K562 (cell line): ENCODE data around the gene ANKRD16. TPM values are rescaled to one million over a fixed set of nuclear protein-coding genes. Genes with fewer than 3 reads are reported as not detected.

ENCODE experiments used
- ARNT ChIP-seq, 2 experiments: fragments of 450-650 bp; IDR thresholded peaks; 2 replicates each; pipeline ENCODE4 v1.6.1; 2016; ENCODE audit warnings: mild to moderate bottlenecking in 1 of 2
- CXXC5 ChIP-seq: fragments of 250-450 bp; sonication (Bioruptor Pico); IDR thresholded peaks from 2 replicates; pipeline ENCODE4 v1.8.0; 2022; ENCODE audit warnings: inconsistent platforms, mild to moderate bottlenecking, moderate library complexity
- HMBOX1 ChIP-seq: sonication (generic); IDR thresholded peaks from 2 replicates; pipeline ENCODE4 v1.6.1; 2016
- LEF1 ChIP-seq: fragments of 450-650 bp; IDR thresholded peaks from 2 replicates; pipeline ENCODE4 v1.6.1; 2016; ENCODE audit warnings: mild to moderate bottlenecking
- NEUROD1 ChIP-seq: fragments of 150-350 bp; IDR thresholded peaks from 2 replicates; pipeline ENCODE4 v1.6.1; 2014; ENCODE audit warnings: borderline replicate concordance, low read length, low read depth; ENCODE audit not compliant: partially characterized antibody
- NRF1 ChIP-seq, 2 experiments: fragments of 450-650 bp; IDR thresholded peaks in 1 of 2; conservative IDR thresholded peaks in 1 of 2; 2 replicates each; pipeline ENCODE4 v1.6.1; 2014; ENCODE audit warnings: mild to moderate bottlenecking in 2 of 2
- NUFIP1 ChIP-seq: fragments of 450-650 bp; IDR thresholded peaks from 2 replicates; pipeline ENCODE4 v1.6.1; 2018; ENCODE audit not compliant: partially characterized antibody
- PPARD ChIP-seq: fragments of 250-450 bp; sonication (Bioruptor Pico); IDR thresholded peaks from 2 replicates; pipeline ENCODE4 v1.8.0; 2022; ENCODE audit warnings: inconsistent platforms, mild to moderate bottlenecking, moderate library complexity
- SMARCA4 ChIP-seq: fragments of 450-650 bp; IDR thresholded peaks from 2 replicates; pipeline ENCODE4 v1.6.1; 2016
- SMC3 ChIP-seq: conservative IDR thresholded peaks from 2 replicates; pipeline ENCODE4 v1.6.1; 2011; ENCODE audit warnings: low read depth, low read length, improper control_type of control experiment; ENCODE audit not compliant: insufficient read depth
- SOX6 ChIP-seq: fragments of 450-650 bp; IDR thresholded peaks from 2 replicates; pipeline ENCODE4 v1.6.1; 2014; ENCODE audit warnings: mild to moderate bottlenecking
- SP2 ChIP-seq: IDR thresholded peaks from 2 replicates; pipeline ENCODE4 v1.6.1; 2011; ENCODE audit warnings: mild to moderate bottlenecking, low read depth, low read length, moderate library complexity; ENCODE audit not compliant: poor library complexity, severe bottlenecking; ENCODE audit errors: extremely low read depth
- STAT5B ChIP-seq: fragments of 250-450 bp; sonication (Bioruptor Pico); IDR thresholded peaks from 2 replicates; pipeline ENCODE4 v1.8.0; 2021; ENCODE audit warnings: mild to moderate bottlenecking, inconsistent platforms
- TRIM24 ChIP-seq, 2 experiments: fragments of 450-650 bp; IDR thresholded peaks; 2 replicates each; pipeline ENCODE4 v1.6.1; 2016
- ZNF589 ChIP-seq: fragments of 200-800 bp; sonication (Bioruptor generic); IDR thresholded peaks from 2 replicates; pipeline ENCODE4 v1.6.1; 2016; ENCODE audit warnings: low read depth, missing genetic modification characterization, missing compliant biosample characterization
- ZNF644 ChIP-seq: fragments of 200-800 bp; sonication (Bioruptor generic); IDR thresholded peaks from 2 replicates; pipeline ENCODE4 v1.6.1; 2016; ENCODE audit warnings: low read depth, missing genetic modification characterization, missing compliant biosample characterization
- polyA plus RNA-seq, 8 experiments: library from polyadenylated mRNA; depleted of rRNA in 4 of 8; stranded (reverse) in 5 of 8; unstranded in 3 of 8; fragments of >200 nt; fragmentation: Nextera tagmentation in 2 of 8; fragmentation: Illumina TruSeq in 1 of 8; extraction: Ambion mirVana in 2 of 8; extraction: Trizol in 1 of 8; gene quantifications; 2 replicates each; pipeline versions ENCODE4 v1.2.1 to v1.2.3, GENCODE V29; 2011 to 2014; ENCODE audit warnings: inconsistent platforms in 1 of 8, missing spikeins in 1 of 8
- total RNA-seq, 7 experiments: library from RNA; depleted of rRNA in 6 of 7; stranded (reverse); fragments of >200 nt in 6 of 7; fragmentation: Illumina TruSeq in 2 of 7; extraction: Trizol in 2 of 7; gene quantifications; 2 replicates each; pipeline versions ENCODE4 v1.2.1 to v1.2.3, GENCODE V29; 2011 to 2021; ENCODE audit warnings: low replicate concordance in 1 of 7
- TF ChIP-seq, protein P1 (sequence below), 2 experiments: fragments of 200-800 bp in 1 of 2; sonication (Bioruptor generic) in 1 of 2; sonication (generic) in 1 of 2; formaldehyde crosslinking in 1 of 2; IDR thresholded peaks in 1 of 2; conservative IDR thresholded peaks in 1 of 2; 2 replicates each; pipeline versions ENCODE4 v1.5.0 to v1.6.1; 2016 to 2020; ENCODE audit warnings: missing compliant biosample characterization in 1 of 2, missing genetic modification characterization in 1 of 2, missing genetic modification reagents in 1 of 2
- TF ChIP-seq, protein P2 (sequence below): fragments of 450-650 bp; IDR thresholded peaks from 2 replicates; pipeline ENCODE4 v1.6.1; 2016
- TF ChIP-seq, protein P3 (sequence below): fragments of 250-450 bp; sonication (Bioruptor Pico); IDR thresholded peaks from 2 replicates; pipeline ENCODE4 v1.5.0; 2021

The ANKRD16 gene
- total and polyA plus RNA-seq, 9 of the 15 experiments (the other 6 are each of a cell fraction or from before 2014, with no cell fraction given), result 1.5 to 16.0 (median 9.5) TPM

DNA sequence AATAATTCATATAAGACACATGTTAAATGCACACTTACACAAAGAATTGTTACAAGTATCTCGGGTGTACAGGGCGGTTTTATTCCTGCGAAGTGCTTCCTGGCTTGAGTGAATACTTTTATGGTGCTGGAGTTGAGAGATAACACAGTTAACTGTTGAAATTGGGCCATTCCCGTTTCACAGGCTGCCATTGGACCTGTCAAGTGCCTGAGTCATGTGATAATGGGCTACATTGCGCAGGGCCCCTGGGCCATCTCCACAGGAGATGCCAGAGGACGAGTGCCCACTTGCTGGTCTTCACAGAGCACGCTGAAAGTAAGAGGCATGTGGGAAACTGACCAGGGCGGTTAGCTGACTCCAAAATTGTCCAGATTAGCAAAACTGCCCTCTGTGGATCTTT is 5.2 kb upstream of the ANKRD16 start (continued):
- TF ChIP-seq HMBOX1 (0 out of 2 replicates have a peak, but pooled peaks have one; percentile 16), SP2 (no peak), ZNF644 (tag) (peak; percentile 76; the same call in 1 of the 2 replicates), TRIM24 (IDR thresholded peaks at IDR 0.05) (peak in 1 of 2 experiments; percentile 47; a peak in 1 of 4 replicates), NRF1 (conservative IDR thresholded peaks at IDR 0.05 in 1 of 2, IDR thresholded peaks at IDR 0.05 in 1 of 2) (peak; percentile 85 to 87), ZNF589 (CRISPR knock-in tag) (peak; percentile 78; the same call in 1 of the 2 replicates), NEUROD1 (peak; percentile 26), SMC3 (no peak), CXXC5 (CRISPR knock-in tag) (peak; percentile 45; the same call in 1 of the 2 replicates), SMARCA4 (peak; percentile 83), NUFIP1 (no peak), ARNT (IDR thresholded peaks at IDR 0.05) (0 out of 4 replicates have a peak, but pooled peaks of 1 of the 2 experiments have one; percentile 28), SOX6 (peak; percentile 64), PPARD (CRISPR knock-in tag) (no peak), STAT5B (CRISPR knock-in tag) (no peak), LEF1 (peak; percentile 59; the same call in 1 of the 2 replicates)
- TF ChIP-seq, protein P1, sequence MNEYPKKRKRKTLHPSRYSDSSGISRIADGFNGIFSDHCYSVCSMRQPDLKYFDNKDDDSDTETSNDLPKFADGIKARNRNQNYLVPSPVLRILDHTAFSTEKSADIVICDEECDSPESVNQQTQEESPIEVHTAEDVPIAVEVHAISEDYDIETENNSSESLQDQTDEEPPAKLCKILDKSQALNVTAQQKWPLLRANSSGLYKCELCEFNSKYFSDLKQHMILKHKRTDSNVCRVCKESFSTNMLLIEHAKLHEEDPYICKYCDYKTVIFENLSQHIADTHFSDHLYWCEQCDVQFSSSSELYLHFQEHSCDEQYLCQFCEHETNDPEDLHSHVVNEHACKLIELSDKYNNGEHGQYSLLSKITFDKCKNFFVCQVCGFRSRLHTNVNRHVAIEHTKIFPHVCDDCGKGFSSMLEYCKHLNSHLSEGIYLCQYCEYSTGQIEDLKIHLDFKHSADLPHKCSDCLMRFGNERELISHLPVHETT (CRISPR knock-in tag; conservative IDR thresholded peaks at IDR 0.05 in 1 of 2, IDR thresholded peaks at IDR 0.05 in 1 of 2), result peak in 1 of 2 experiments; percentile 67; a peak in 1 of 4 replicates
- TF ChIP-seq, protein P2, sequence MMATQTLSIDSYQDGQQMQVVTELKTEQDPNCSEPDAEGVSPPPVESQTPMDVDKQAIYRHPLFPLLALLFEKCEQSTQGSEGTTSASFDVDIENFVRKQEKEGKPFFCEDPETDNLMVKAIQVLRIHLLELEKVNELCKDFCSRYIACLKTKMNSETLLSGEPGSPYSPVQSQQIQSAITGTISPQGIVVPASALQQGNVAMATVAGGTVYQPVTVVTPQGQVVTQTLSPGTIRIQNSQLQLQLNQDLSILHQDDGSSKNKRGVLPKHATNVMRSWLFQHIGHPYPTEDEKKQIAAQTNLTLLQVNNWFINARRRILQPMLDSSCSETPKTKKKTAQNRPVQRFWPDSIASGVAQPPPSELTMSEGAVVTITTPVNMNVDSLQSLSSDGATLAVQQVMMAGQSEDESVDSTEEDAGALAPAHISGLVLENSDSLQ, result peak; percentile 78
- TF ChIP-seq, protein P3, sequence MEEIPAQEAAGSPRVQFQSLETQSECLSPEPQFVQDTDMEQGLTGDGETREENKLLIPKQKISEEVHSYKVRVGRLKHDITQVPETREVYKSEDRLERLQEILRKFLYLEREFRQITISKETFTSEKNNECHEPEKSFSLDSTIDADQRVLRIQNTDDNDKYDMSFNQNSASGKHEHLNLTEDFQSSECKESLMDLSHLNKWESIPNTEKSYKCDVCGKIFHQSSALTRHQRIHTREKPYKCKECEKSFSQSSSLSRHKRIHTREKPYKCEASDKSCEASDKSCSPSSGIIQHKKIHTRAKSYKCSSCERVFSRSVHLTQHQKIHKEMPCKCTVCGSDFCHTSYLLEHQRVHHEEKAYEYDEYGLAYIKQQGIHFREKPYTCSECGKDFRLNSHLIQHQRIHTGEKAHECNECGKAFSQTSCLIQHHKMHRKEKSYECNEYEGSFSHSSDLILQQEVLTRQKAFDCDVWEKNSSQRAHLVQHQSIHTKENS (CRISPR knock-in tag), result no peak
